GM20000 (cell line): Measurements from ENCODE around the gene AFDN.

ENCODE experiments used
- DNase-seq: peaks from one replicate; pipeline ENCODE4 v3.0.0; 2012; ENCODE audit warnings: low spot score
- TF ChIP-seq, protein P1 (sequence below): IDR thresholded peaks from 2 replicates; pipeline ENCODE4 v1.5.1; 2012; ENCODE audit warnings: mild to moderate bottlenecking, control low read depth; ENCODE audit errors: extremely low read depth, missing control alignments

Gene AFDN

DNA sequence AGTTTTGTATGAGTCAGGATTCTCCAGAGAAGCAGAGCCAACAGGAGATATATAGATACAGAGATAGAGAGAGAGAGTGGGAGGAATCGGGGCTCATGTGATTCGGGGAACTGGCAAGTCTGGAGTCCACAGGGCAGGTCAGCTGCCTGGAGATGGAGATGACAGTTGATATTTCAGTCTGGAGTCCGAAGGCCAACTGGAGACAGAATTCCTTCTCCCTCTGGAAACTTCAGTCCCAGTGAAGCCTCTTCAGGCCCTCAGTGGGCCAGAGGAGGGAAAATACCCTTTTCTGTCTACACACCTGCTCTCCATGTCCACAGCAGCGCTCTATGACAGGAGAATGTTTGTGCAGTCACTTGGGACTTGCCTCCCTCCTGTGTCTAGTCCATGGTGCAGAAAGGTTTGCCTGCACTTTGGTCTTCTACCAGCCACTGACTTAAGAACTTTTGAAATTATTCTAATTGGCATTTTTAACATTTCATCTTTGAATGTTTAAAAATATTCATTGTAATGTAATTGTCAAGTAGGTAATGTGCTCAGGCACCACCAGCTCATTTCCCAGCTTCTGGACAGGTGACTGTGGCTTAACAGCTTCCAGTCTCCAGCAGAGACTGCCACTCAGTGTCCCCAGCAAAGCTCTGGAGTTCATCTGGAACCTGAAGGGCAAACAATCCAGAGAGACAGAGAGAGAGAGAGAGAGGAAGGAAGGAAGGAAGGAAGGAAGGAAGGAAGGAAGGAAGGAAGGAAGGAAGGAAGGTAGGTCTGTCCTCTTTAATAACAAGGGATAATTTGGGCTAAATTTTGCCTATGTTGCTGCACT lies 43.8 kb upstream of the AFDN start:
- TF ChIP-seq, protein P1, sequence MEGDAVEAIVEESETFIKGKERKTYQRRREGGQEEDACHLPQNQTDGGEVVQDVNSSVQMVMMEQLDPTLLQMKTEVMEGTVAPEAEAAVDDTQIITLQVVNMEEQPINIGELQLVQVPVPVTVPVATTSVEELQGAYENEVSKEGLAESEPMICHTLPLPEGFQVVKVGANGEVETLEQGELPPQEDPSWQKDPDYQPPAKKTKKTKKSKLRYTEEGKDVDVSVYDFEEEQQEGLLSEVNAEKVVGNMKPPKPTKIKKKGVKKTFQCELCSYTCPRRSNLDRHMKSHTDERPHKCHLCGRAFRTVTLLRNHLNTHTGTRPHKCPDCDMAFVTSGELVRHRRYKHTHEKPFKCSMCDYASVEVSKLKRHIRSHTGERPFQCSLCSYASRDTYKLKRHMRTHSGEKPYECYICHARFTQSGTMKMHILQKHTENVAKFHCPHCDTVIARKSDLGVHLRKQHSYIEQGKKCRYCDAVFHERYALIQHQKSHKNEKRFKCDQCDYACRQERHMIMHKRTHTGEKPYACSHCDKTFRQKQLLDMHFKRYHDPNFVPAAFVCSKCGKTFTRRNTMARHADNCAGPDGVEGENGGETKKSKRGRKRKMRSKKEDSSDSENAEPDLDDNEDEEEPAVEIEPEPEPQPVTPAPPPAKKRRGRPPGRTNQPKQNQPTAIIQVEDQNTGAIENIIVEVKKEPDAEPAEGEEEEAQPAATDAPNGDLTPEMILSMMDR = no peak
- DNase-seq = no peak

DNA sequence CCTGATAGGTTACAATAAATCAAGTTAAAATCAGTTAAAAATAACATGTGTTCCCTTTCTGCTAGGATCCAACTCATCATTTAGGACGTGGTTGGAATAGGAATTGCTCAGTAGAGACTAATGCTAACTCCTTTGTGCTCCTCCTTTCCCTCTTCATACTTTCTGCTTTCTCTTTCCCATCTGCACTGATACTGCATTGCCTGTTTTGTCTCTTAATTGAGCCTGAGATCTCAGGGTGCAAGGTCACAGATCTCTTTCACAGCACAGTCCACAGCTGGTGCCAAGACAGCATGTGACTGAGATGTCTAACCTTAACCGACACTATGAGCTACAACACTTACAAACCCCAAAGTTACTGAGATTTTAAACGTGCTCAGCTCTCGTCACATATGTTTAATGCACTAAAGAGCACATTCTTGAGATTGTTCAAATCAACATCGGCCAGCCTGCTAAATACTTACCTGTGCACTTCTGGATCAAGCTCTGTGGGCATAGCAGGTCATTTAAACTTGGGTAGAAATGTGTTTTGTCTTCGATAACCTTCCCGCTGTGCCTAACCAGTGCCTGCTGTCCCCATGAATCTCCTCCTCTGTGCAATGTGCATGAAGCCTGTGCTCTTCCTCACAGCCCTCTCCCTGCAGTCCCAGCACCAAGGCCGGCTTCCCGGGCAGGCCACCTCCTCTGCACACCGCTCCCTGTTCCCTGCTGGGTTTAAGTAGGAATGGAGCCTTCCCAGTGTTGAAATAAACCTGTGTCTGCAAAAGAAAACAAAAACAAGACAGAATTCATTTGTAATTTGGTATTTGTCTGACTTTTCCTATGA lies 39.6 kb upstream of the AFDN start:
- TF ChIP-seq, protein P1 = no peak
- no peak for DNase-seq

DNA sequence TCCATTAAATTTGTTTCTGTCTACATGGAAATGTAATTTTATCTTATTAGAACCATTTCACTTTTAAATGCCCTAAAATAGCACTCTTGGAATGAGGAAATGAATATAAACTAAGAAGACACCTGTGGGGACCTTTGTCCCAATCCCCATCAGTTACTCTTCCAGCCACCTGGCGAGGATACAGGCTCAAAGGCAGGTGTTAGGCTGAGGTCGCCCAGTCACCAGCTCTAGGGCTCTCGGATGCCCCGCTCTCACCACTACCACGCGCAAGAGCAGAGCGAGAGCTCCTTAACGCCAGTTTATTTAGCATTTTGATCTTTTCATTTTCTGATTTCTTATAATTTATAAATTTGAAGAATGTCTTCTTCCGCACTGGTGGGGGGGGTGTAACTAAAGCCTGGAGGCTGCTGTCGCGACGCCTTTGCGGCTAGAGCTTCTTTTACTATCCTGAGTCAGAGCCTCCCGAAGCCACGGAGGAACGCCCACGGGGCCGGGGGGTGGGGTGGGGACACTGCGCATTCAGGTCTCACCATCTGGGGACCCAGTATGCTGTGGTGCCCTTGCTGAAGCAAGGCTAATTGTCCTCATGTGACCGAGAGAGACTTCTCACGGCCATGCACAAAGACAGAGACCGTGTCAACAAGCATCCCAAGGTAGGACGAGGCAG lies 38.7 kb upstream of the AFDN start:
- TF ChIP-seq, protein P1 = no peak
- DNase-seq = no peak

DNA sequence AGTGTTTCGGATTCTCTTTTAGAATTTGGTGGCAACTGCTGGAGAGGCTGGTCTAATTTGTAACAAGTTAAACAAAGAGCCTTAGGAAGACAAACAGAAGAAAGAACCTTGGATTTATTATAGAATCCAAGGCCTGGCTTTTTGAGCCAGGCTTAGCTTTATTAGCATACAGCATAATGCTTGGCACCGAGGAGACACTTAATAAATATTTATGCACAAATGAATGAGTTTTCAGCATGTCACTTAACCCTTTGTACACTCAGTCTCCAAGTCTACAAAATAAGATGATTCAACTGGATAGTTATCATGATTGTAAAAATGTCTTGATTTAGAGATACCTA lies 38.2 kb upstream of the AFDN start:
- TF ChIP-seq, protein P1 = no peak
- DNase-seq = no peak

DNA sequence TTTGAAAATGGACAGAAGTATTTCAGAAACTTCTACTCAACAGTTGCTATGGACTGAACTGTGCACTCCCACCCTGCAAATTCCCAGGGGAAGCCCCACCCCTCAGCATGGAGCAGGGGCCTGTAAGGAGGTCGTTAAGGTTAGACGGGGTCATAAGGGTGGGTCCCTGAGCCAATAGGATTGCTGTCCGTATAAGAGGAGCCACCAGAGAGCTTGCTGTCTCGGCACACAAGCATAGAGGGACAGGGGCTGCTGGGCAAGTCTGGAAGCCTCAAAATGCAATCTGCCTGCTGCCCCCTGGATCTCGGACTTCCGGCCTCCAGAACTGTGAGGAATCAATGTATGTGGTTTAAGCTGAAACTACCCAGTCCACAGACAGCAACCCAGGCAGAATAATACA lies 37.4 kb upstream of the AFDN start:
- DNase-seq = no peak
- TF ChIP-seq, protein P1 = no peak

DNA sequence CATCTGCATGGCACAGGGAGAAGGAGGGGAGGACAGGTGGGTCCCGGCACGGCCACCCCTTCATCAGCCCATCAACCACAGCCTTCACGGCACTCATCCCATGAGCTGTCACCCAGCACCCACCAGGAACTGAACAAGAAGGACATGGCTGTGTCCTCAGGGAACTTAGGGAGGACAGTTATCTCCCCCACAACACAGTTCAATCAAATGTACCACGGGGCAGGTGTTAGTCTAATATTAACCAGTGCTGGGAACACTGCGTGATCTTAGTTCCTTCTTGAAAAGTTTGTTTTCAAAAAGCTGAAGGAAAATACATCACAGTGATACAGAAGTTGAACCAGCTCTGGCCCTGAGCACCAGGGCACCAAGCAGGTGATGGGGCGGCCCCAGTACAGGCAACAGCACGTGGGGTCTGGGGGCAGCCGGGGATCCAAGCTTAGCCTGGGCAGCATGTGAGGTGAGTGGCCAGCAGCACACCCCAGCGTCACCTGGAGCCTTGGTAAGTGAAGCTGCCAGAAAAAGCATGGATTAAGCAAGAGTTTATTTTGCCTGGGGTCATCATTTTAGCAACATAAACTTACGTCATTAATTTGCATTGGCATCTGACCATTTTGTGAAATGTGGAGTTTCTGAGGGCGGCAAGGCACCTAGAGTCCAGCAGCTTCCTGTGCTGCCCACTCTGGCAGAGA lies 35.5 kb upstream of the AFDN start:
- TF ChIP-seq, protein P1 = no peak

More for the DNA sequence above, 35.5 kb upstream of the AFDN start:
- DNase-seq = no peak
